SK-N-SH treated with all-trans-retinoic acid at 6 μM for 48 hours (cell line): ENCODE measurements around the gene SREBF2.

Source experiments
- ATAC-seq: fragments of 200-7000 bp; cut with Tn5 transposase; 3 replicates; pipeline ENCODE4 v1.9.1; 2020; ENCODE audit warnings: mild to moderate bottlenecking, moderate library complexity
- ARNTL ChIP-seq: fragments of 450-650 bp; formaldehyde crosslinking; IDR thresholded peaks from 2 replicates; pipeline ENCODE4 v1.5.0; 2020; ENCODE audit warnings: low read depth, mild to moderate bottlenecking, moderate library complexity, borderline replicate concordance
- BACH2 ChIP-seq: fragments of 250-450 bp; sonication (Bioruptor Pico); IDR thresholded peaks from 2 replicates; pipeline ENCODE4 v1.9.0; 2021; ENCODE audit warnings: mild to moderate bottlenecking, borderline replicate concordance
- CREB5 ChIP-seq: fragments of 250-450 bp; sonication (Bioruptor Pico); IDR thresholded peaks from 2 replicates; pipeline ENCODE4 v1.5.1; 2020; ENCODE audit warnings: low read depth, mild to moderate bottlenecking, moderate library complexity
- CSDC2 ChIP-seq: fragments of 250-450 bp; sonication (Bioruptor Pico); IDR thresholded peaks from 2 replicates; pipeline ENCODE4 v1.5.0; 2020; ENCODE audit warnings: mild to moderate bottlenecking, moderate library complexity
- CSRNP3 ChIP-seq: fragments of 250-450 bp; sonication (Bioruptor Pico); IDR thresholded peaks from 2 replicates; pipeline ENCODE4 v1.5.1; 2021; ENCODE audit warnings: mild to moderate bottlenecking, moderate library complexity
- ESRRG ChIP-seq: fragments of 250-450 bp; sonication (Bioruptor Pico); IDR thresholded peaks from 2 replicates; pipeline ENCODE4 v1.6.1; 2021; ENCODE audit warnings: mild to moderate bottlenecking
- GLIS3 ChIP-seq: fragments of 250-450 bp; sonication (Bioruptor Pico); IDR thresholded peaks from 2 replicates; pipeline ENCODE4 v1.5.0; 2020; ENCODE audit warnings: mild to moderate bottlenecking, moderate library complexity
- ISL1 ChIP-seq: fragments of 250-450 bp; sonication (Bioruptor Pico); IDR thresholded peaks from 2 replicates; pipeline ENCODE4 v2.1.2; 2022; ENCODE audit warnings: mild to moderate bottlenecking, moderate library complexity
- OSR1 ChIP-seq: fragments of 250-450 bp; sonication (Bioruptor Pico); IDR thresholded peaks from 2 replicates; pipeline ENCODE4 v1.8.0; 2022; ENCODE audit warnings: moderate library complexity, mild to moderate bottlenecking, inconsistent platforms
- PATZ1 ChIP-seq: fragments of 250-450 bp; sonication (Bioruptor Pico); IDR thresholded peaks from 2 replicates; pipeline ENCODE4 v1.8.0; 2020; ENCODE audit warnings: mild to moderate bottlenecking, moderate library complexity, borderline replicate concordance
- PPARA ChIP-seq: fragments of 250-450 bp; sonication (Bioruptor Pico); IDR thresholded peaks from 2 replicates; pipeline ENCODE4 v1.5.0; 2020; ENCODE audit warnings: mild to moderate bottlenecking, borderline replicate concordance
- RARB ChIP-seq: fragments of 250-450 bp; sonication (Bioruptor Pico); IDR thresholded peaks from 2 replicates; pipeline ENCODE4 v1.8.0; 2021; ENCODE audit warnings: mild to moderate bottlenecking, moderate library complexity
- SNAI2 ChIP-seq: fragments of 250-450 bp; sonication (Bioruptor Pico); IDR thresholded peaks from 2 replicates; pipeline ENCODE4 v1.5.0; 2020; ENCODE audit warnings: mild to moderate bottlenecking, moderate library complexity
- TCF4 ChIP-seq: fragments of 250-450 bp; sonication (Bioruptor Pico); IDR thresholded peaks from 2 replicates; pipeline ENCODE4 v1.8.0; 2021; ENCODE audit warnings: mild to moderate bottlenecking, moderate library complexity, borderline replicate concordance
- TOX ChIP-seq: fragments of 250-450 bp; sonication (Bioruptor Pico); IDR thresholded peaks from 2 replicates; pipeline ENCODE4 v1.8.0; 2021; ENCODE audit warnings: mild to moderate bottlenecking, moderate library complexity, borderline replicate concordance
- ZC3H10 ChIP-seq: fragments of 250-450 bp; sonication (Bioruptor Pico); IDR thresholded peaks from 2 replicates; pipeline ENCODE4 v1.5.1; 2021; ENCODE audit warnings: mild to moderate bottlenecking, moderate library complexity
- ZFP3 ChIP-seq: fragments of 250-450 bp; sonication (Bioruptor Pico); IDR thresholded peaks from 2 replicates; pipeline ENCODE4 v1.5.0; 2020; ENCODE audit warnings: mild to moderate bottlenecking, moderate library complexity
- ZFP30 ChIP-seq: fragments of 450-650 bp; formaldehyde crosslinking; IDR thresholded peaks from 2 replicates; pipeline ENCODE4 v1.5.0; 2022; ENCODE audit warnings: mild to moderate bottlenecking, moderate library complexity
- ZNF565 ChIP-seq: fragments of 450-650 bp; formaldehyde crosslinking; conservative IDR thresholded peaks from 2 replicates; pipeline ENCODE4 v1.5.0; 2020; ENCODE audit warnings: low read depth, mild to moderate bottlenecking, moderate library complexity
- ZNF70 ChIP-seq: fragments of 450-650 bp; formaldehyde crosslinking; IDR thresholded peaks from 2 replicates; pipeline ENCODE4 v1.5.0; 2020; ENCODE audit warnings: mild to moderate bottlenecking, moderate library complexity
- ZNF8 ChIP-seq: fragments of 450-650 bp; formaldehyde crosslinking; IDR thresholded peaks from 2 replicates; pipeline ENCODE4 v1.5.0; 2020; ENCODE audit warnings: mild to moderate bottlenecking, moderate library complexity
- TF ChIP-seq, protein P1 (sequence below): fragments of 250-450 bp; sonication (Bioruptor Pico); IDR thresholded peaks from 2 replicates; pipeline ENCODE4 v1.8.0; 2021; ENCODE audit warnings: low read depth, mild to moderate bottlenecking, moderate library complexity, borderline replicate concordance
- TF ChIP-seq, protein P2 (sequence below): fragments of 250-450 bp; sonication (Bioruptor Pico); IDR thresholded peaks from 2 replicates; pipeline ENCODE4 v1.5.0; 2020; ENCODE audit warnings: mild to moderate bottlenecking, moderate library complexity

Gene SREBF2

GRCh38 chr22:41892721-41893120, 59.8 kb downstream of the SREBF2 start:
- TF ChIP-seq ISL1 (CRISPR knock-in tag) (no peak), OSR1 (CRISPR knock-in tag) (no peak), GLIS3 (no peak), CSRNP3 (no peak), ZFP3 (no peak), SNAI2 (CRISPR knock-in tag) (no peak), ARNTL (CRISPR knock-in tag) (no peak), TOX (CRISPR knock-in tag) (no peak), ZFP30 (no peak)
- TF ChIP-seq, protein P1, sequence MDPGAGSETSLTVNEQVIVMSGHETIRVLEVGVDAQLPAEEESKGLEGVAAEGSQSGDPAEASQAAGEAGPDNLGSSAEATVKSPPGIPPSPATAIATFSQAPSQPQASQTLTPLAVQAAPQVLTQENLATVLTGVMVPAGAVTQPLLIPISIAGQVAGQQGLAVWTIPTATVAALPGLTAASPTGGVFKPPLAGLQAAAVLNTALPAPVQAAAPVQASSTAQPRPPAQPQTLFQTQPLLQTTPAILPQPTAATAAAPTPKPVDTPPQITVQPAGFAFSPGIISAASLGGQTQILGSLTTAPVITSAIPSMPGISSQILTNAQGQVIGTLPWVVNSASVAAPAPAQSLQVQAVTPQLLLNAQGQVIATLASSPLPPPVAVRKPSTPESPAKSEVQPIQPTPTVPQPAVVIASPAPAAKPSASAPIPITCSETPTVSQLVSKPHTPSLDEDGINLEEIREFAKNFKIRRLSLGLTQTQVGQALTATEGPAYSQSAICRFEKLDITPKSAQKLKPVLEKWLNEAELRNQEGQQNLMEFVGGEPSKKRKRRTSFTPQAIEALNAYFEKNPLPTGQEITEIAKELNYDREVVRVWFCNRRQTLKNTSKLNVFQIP (CRISPR knock-in tag), result no peak
- ATAC-seq, result no peak

DNA sequence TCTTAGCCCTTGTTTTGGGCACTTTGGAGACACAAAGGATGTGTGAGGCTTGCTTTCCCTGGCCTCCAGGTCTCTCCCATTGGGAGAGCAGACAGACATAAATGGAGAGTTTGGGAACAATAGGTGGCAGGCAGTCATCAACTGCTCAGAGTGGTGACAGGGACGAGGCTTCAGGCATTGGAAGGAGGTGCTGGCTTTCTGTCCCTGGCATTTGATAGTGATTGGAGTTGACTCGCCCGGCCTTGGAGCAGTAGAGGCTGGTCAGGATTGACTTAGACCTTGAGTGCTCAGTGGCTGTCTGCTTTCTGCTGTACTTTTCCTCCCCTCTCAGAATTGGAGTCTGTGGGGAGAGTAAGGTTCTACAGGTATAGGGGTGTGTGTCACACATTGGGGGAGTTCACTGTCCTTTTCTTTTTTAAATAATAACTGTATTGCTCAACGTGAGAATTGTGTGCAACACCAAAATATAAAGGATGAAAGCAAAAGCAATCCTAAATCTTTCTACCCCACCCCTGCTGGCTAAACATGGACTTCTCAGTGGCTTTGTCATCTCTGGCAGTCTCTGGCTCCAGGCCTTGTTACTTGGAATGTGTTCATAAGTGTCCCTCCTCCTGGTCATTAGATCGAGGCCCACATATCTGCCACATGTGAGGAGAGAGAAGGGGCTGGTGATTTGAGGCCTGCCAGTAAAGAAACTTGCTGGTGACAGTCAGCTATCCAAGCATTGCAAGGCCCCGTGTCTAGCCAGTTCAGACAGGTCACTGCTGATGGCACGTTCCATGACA, 60.9 kb downstream of the SREBF2 start:
- TF ChIP-seq ZFP3 (no peak), ZNF565 (CRISPR knock-in tag) (no peak), ZNF8 (CRISPR knock-in tag) (no peak), TCF4 (CRISPR knock-in tag) (no peak), RARB (CRISPR knock-in tag) (no peak), TOX (CRISPR knock-in tag) (no peak), ESRRG (no peak), ZNF70 (CRISPR knock-in tag) (no peak), CSDC2 (CRISPR knock-in tag) (no peak), GLIS3 (no peak), ZFP30 (no peak), OSR1 (CRISPR knock-in tag) (no peak), BACH2 (CRISPR knock-in tag) (no peak), CREB5 (CRISPR knock-in tag) (no peak)
- no peak for ATAC-seq

- ATAC-seq, result no peak
- TF ChIP-seq PATZ1 (CRISPR knock-in tag) (no peak), PPARA (CRISPR knock-in tag) (no peak), ZFP30 (no peak), RARB (CRISPR knock-in tag) (no peak), SNAI2 (CRISPR knock-in tag) (no peak), ESRRG (no peak), CSDC2 (CRISPR knock-in tag) (no peak), BACH2 (CRISPR knock-in tag) (no peak), ZC3H10 (CRISPR knock-in tag) (no peak), TCF4 (CRISPR knock-in tag) (no peak), ISL1 (CRISPR knock-in tag) (no peak), TOX (CRISPR knock-in tag) (no peak), ZNF565 (CRISPR knock-in tag) (no peak), CREB5 (CRISPR knock-in tag) (no peak), ZFP3 (no peak)
- TF ChIP-seq, protein P2, sequence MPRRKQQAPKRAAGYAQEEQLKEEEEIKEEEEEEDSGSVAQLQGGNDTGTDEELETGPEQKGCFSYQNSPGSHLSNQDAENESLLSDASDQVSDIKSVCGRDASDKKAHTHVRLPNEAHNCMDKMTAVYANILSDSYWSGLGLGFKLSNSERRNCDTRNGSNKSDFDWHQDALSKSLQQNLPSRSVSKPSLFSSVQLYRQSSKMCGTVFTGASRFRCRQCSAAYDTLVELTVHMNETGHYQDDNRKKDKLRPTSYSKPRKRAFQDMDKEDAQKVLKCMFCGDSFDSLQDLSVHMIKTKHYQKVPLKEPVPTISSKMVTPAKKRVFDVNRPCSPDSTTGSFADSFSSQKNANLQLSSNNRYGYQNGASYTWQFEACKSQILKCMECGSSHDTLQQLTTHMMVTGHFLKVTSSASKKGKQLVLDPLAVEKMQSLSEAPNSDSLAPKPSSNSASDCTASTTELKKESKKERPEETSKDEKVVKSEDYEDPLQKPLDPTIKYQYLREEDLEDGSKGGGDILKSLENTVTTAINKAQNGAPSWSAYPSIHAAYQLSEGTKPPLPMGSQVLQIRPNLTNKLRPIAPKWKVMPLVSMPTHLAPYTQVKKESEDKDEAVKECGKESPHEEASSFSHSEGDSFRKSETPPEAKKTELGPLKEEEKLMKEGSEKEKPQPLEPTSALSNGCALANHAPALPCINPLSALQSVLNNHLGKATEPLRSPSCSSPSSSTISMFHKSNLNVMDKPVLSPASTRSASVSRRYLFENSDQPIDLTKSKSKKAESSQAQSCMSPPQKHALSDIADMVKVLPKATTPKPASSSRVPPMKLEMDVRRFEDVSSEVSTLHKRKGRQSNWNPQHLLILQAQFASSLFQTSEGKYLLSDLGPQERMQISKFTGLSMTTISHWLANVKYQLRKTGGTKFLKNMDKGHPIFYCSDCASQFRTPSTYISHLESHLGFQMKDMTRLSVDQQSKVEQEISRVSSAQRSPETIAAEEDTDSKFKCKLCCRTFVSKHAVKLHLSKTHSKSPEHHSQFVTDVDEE (CRISPR knock-in tag), result no peak
- TF ChIP-seq, protein P1 (CRISPR knock-in tag), result no peak
Measured at GRCh38 chr22:41898645-41899044, 65.7 kb downstream of the SREBF2 start.
